SK-N-SH (cell line): ENCODE results near the gene RUNDC1.

ENCODE experiments used
- CTCF ChIP-seq: fragments of 200-600 bp; sonication (generic); IDR thresholded peaks from 2 replicates; pipeline ENCODE4 v1.6.1; 2017; ENCODE audit warnings: antibody characterized with exemption, mild to moderate bottlenecking, moderate library complexity
- GABPA ChIP-seq: IDR thresholded peaks from 2 replicates; pipeline ENCODE4 v1.4.0; 2012; ENCODE audit warnings: low read depth, mild to moderate bottlenecking
- NFIC ChIP-seq: IDR thresholded peaks from 2 replicates; pipeline ENCODE4 v1.4.0; 2012; ENCODE audit warnings: borderline replicate concordance
- POLR2AphosphoS5 ChIP-seq: IDR thresholded peaks from 2 replicates; pipeline ENCODE4 v1.6.1; 2012; ENCODE audit warnings: low read depth, low read length
- TAF1 ChIP-seq: IDR thresholded peaks from 2 replicates; pipeline ENCODE4 v1.6.1; 2012; ENCODE audit warnings: low read depth, mild to moderate bottlenecking, low read length, moderate library complexity, borderline replicate concordance

DNA sequence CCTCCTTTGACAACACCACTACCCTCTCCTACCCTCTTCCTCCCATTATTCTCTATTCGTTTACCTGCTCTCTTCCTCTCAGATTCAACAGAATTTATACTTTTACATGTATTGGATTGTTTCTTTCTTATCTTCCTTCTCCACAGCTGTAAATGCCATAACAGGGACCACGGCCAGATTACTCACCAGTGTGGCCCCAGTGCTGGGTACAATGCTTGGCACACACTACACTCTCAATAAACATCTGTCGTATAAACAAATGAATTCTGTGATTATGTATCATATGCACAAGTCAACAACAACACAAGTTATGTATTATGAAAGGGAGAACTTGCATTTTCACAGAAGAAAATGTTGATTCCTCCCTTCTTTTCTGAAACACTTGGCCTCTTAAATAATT is 36.2 kb upstream of the RUNDC1 start:
- TF ChIP-seq POLR2AphosphoS5 (no peak), CTCF (no peak), GABPA (no peak), TAF1 (no peak), NFIC (no peak)
